GM21447 (cell line): ENCODE results near the gene EPC1.
A peak's percentile ranks its signal among the peaks of the same experiment; 100 is the strongest.

Experiments
- ATAC-seq: cut with Tn5 transposase; IDR thresholded peaks from one replicate; pipeline ENCODE4 v1.9.1; 2021; ENCODE audit not compliant: unreplicated experiment

Gene EPC1

GRCh38 chr10:32340596-32341180 is 6.3 kb downstream of the EPC1 start:
- no peak for ATAC-seq

- no peak for ATAC-seq
These were observed 8.7 kb downstream of the EPC1 start for GRCh38 chr10:32338262-32338661.

- ATAC-seq, result no peak
These were observed 9.6 kb downstream of the EPC1 start for GRCh38 chr10:32337350-32337749.

GRCh38 chr10:32333849-32334248 is 13.1 kb downstream of the EPC1 start:
- ATAC-seq, result no peak

- ATAC-seq, result peak; percentile 93
These were observed 14.6 kb downstream of the EPC1 start for GRCh38 chr10:32332299-32332750.

GRCh38 chr10:32331606-32332005 is 15.4 kb downstream of the EPC1 start:
- ATAC-seq, result no peak

- ATAC-seq, result no peak
These were observed 16.7 kb downstream of the EPC1 start for GRCh38 chr10:32330214-32330613.

- ATAC-seq, result no peak
These were observed 17.9 kb downstream of the EPC1 start for GRCh38 chr10:32329061-32329460.

- ATAC-seq, result no peak
These were observed 18.5 kb downstream of the EPC1 start for GRCh38 chr10:32328499-32328898.

GRCh38 chr10:32327364-32327691 is 19.6 kb downstream of the EPC1 start:
- no peak for ATAC-seq

- ATAC-seq, result no peak
These were observed 20.1 kb downstream of the EPC1 start for GRCh38 chr10:32326680-32327363.

- peak; percentile 62 for ATAC-seq
These were observed 20.8 kb downstream of the EPC1 start for GRCh38 chr10:32326119-32326518.

- ATAC-seq, result no peak
These were observed 23.9 kb downstream of the EPC1 start for GRCh38 chr10:32323051-32323450.

GRCh38 chr10:32321016-32321631 is 25.8 kb downstream of the EPC1 start:
- ATAC-seq, result no peak

- peak; percentile 48 for ATAC-seq
These were observed 28.5 kb downstream of the EPC1 start for GRCh38 chr10:32318476-32318896.

- ATAC-seq, result peak; percentile 95
These were observed 29.1 kb downstream of the EPC1 start for GRCh38 chr10:32317795-32318357.

- no peak for ATAC-seq
These were observed 31.5 kb downstream of the EPC1 start for GRCh38 chr10:32315424-32315823.

GRCh38 chr10:32314588-32314987 is 32.4 kb downstream of the EPC1 start:
- ATAC-seq, result no peak

- ATAC-seq, result no peak
These were observed 38.8 kb downstream of the EPC1 start for GRCh38 chr10:32308027-32308603.

GRCh38 chr10:32307609-32308008 is 39.3 kb downstream of the EPC1 start:
- no peak for ATAC-seq

GRCh38 chr10:32299354-32299980 is 47.5 kb downstream of the EPC1 start:
- ATAC-seq, result no peak
